Stimulated activated CD4-positive, alpha-beta T cell treated with anti-CD3 and anti-CD28 coated beads, Interleukin-12 subunit alpha, Interleukin-12 subunit beta, amount 100 ng/mL, for 24 hours (primary cell): Measurements from ENCODE around the gene PDC.
"Not testable (repeated sequence)": the region's sequence is repeated elsewhere in the genome, so short reads cannot be mapped to it uniquely, and the experiment has no call there.

ENCODE experiments used
- DNase-seq, 2 experiments: peaks; one replicate each; pipeline ENCODE4 v3.0.0-alpha.2; 2020; ENCODE audit warnings: low read depth in 2 of 2

PDC gene

DNA sequence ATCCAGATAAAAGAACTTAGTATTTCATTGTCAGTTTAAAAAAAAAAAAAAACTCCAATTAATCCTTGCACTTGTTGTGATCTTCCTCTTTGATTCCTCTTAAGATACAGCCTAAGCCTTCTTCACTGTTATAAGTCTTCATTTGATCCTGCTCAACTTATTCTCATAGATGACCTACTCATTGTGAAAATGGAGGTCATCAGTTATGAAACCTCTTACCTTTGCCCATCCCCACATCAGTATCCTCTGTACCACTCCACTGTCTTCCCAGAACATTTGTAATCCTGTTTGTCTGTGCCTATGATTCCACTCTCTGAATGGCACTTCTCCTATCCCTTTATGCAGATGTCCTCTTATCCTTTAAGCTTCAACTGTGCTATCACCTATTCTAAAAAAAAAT lies 57.3 kb downstream of the PDC start:
- DNase-seq, result no peak

DNA sequence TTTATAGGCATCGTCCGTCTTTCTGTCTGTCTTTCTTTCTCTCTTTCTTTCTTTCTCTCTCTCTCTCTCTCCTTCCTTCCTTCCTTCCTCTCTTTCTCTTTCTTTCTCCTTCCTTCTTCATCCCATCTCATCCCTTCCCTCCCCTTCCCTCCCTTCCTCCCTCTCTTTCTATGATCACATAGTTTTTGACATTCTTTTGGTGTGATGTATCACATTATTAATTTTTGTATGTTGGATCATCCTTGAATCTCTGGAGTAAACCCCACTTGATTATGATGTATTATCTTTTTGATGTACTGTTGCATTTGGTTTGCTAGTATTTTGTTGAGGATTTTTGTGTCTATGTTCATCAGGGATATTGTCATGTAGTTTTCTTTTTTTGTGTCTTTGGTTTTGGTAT lies 59.5 kb downstream of the PDC start:
- not testable (repeated sequence) for DNase-seq
